ENCODE measurements around the gene LDLRAD4. TPM values are rescaled to one million over a fixed set of nuclear protein-coding genes. Genes with fewer than 3 reads are reported as not detected.

The LDLRAD4 gene
- total and polyA plus RNA-seq, 2 experiments from 2014 or later = 0.73 to 1.9 TPM

DNA sequence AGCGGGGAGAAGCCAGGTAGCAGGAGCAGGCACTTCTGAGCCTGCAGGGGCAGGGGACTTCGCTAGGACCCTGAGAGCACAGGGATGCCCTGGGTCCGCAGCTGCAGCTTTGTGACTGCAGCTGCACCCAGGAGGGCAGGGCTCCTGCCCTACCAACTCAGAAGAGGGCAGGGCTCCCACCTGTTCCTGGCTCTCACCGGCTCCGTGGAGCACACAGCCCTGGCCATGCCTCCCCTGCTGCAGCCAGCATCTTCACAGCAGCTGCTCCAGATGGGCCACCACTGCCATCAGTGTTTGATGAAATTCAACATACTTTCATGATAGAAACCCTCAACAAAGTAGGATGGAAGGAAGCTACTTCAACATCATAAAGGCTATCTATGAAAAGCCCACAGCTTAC, 415.1 kb downstream of the LDLRAD4 start (continued):
- TF ChIP-seq, protein P1, sequence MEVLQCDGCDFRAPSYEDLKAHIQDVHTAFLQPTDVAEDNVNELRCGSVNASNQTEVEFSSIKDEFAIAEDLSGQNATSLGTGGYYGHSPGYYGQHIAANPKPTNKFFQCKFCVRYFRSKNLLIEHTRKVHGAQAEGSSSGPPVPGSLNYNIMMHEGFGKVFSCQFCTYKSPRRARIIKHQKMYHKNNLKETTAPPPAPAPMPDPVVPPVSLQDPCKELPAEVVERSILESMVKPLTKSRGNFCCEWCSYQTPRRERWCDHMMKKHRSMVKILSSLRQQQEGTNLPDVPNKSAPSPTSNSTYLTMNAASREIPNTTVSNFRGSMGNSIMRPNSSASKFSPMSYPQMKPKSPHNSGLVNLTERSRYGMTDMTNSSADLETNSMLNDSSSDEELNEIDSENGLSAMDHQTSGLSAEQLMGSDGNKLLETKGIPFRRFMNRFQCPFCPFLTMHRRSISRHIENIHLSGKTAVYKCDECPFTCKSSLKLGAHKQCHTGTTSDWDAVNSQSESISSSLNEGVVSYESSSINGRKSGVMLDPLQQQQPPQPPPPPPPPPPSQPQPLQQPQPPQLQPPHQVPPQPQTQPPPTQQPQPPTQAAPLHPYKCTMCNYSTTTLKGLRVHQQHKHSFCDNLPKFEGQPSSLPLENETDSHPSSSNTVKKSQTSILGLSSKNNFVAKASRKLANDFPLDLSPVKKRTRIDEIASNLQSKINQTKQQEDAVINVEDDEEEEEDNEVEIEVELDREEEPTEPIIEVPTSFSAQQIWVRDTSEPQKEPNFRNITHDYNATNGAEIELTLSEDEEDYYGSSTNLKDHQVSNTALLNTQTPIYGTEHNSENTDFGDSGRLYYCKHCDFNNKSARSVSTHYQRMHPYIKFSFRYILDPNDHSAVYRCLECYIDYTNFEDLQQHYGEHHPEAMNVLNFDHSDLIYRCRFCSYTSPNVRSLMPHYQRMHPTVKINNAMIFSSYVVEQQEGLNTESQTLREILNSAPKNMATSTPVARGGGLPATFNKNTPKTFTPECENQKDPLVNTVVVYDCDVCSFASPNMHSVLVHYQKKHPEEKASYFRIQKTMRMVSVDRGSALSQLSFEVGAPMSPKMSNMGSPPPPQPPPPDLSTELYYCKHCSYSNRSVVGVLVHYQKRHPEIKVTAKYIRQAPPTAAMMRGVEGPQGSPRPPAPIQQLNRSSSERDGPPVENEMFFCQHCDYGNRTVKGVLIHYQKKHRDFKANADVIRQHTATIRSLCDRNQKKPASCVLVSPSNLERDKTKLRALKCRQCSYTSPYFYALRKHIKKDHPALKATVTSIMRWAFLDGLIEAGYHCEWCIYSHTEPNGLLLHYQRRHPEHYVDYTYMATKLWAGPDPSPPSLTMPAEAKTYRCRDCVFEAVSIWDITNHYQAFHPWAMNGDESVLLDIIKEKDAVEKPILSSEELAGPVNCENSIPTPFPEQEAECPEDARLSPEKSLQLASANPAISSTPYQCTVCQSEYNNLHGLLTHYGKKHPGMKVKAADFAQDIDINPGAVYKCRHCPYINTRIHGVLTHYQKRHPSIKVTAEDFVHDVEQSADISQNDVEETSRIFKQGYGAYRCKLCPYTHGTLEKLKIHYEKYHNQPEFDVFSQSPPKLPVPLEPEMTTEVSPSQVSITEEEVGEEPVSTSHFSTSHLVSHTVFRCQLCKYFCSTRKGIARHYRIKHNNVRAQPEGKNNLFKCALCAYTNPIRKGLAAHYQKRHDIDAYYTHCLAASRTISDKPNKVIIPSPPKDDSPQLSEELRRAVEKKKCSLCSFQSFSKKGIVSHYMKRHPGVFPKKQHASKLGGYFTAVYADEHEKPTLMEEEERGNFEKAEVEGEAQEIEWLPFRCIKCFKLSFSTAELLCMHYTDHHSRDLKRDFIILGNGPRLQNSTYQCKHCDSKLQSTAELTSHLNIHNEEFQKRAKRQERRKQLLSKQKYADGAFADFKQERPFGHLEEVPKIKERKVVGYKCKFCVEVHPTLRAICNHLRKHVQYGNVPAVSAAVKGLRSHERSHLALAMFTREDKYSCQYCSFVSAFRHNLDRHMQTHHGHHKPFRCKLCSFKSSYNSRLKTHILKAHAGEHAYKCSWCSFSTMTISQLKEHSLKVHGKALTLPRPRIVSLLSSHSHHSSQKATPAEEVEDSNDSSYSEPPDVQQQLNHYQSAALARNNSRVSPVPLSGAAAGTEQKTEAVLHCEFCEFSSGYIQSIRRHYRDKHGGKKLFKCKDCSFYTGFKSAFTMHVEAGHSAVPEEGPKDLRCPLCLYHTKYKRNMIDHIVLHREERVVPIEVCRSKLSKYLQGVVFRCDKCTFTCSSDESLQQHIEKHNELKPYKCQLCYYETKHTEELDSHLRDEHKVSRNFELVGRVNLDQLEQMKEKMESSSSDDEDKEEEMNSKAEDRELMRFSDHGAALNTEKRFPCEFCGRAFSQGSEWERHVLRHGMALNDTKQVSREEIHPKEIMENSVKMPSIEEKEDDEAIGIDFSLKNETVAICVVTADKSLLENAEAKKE (CRISPR knock-in tag; IDR thresholded peaks at IDR 0.05) = no peak
- TF ChIP-seq, protein P2, sequence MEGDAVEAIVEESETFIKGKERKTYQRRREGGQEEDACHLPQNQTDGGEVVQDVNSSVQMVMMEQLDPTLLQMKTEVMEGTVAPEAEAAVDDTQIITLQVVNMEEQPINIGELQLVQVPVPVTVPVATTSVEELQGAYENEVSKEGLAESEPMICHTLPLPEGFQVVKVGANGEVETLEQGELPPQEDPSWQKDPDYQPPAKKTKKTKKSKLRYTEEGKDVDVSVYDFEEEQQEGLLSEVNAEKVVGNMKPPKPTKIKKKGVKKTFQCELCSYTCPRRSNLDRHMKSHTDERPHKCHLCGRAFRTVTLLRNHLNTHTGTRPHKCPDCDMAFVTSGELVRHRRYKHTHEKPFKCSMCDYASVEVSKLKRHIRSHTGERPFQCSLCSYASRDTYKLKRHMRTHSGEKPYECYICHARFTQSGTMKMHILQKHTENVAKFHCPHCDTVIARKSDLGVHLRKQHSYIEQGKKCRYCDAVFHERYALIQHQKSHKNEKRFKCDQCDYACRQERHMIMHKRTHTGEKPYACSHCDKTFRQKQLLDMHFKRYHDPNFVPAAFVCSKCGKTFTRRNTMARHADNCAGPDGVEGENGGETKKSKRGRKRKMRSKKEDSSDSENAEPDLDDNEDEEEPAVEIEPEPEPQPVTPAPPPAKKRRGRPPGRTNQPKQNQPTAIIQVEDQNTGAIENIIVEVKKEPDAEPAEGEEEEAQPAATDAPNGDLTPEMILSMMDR (conservative IDR thresholded peaks at IDR 0.05; ENCODE audit: low read depth in 2 of 2) = no peak

DNA sequence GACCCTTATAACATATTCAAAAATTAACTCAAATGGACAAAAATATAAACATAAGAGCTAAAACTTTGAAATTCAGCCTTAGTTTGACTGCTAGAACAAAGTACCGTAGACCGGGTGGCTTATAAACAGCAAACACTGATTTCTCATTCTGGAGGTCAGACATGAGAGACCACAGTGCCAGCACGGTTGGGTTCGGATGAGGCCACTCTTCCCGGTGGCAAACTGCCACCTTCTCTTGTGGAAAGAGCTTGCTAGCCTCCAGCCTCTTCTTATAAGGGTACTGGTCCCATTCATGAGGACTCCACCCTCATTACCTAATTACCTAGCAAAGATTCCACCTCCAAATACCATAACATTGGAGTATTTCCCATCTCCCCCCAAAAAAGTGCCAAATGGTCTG, 416.5 kb downstream of the LDLRAD4 start:
- no peaks in the 10 kb centered on the region for H3K27me3 ChIP-seq (ENCODE audit: insufficient read depth)
- H3K27ac ChIP-seq (ENCODE audit: low read depth) = no peak overlapping the region
- DNase-seq (ENCODE audit: low spot score) (no peak), ATAC-seq (no peak)
- H4K20me1 ChIP-seq (replicated peaks; ENCODE audit: insufficient read depth) = no peaks in the 10 kb centered on the region
- H3K4me2 ChIP-seq = no peak overlapping the region
- H2AFZ ChIP-seq = no peak overlapping the region
- Mint-ChIP-seq H3K4me1 (peaks cover 3% of the 10 kb centered on the region), H3K4me3 (no peak overlapping the region), H3K9me3 (peaks cover 19% of the 10 kb centered on the region), H3K36me3 (ENCODE audit: low read depth) (peaks cover 8% of the 10 kb centered on the region; the same call in 2 of the 3 replicates), H3K27ac (no peak overlapping the region), H3K27me3 (ENCODE audit: insufficient read depth, low read depth, poor library complexity) (no peaks in the 10 kb centered on the region)
- no peaks in the 10 kb centered on the region for H3K79me2 ChIP-seq (replicated peaks; ENCODE audit: insufficient read depth)
- no peaks in the 10 kb centered on the region for H3F3A ChIP-seq (replicated peaks; ENCODE audit: low read depth)
- H3K4me3 ChIP-seq = no peak overlapping the region
- H3K36me3 ChIP-seq (ENCODE audit: insufficient read depth) = no peaks in the 10 kb centered on the region
- no peaks in the 10 kb centered on the region for H3K4me1 ChIP-seq (ENCODE audit: insufficient read depth)
- H3K9me2 ChIP-seq (ENCODE audit: insufficient read depth) = no peaks in the 10 kb centered on the region
- TF ChIP-seq JUNB (IDR thresholded peaks at IDR 0.05; ENCODE audit: unreplicated experiment) = no peak
- TF ChIP-seq ZNF331 (CRISPR knock-in tag; IDR thresholded peaks at IDR 0.05; ENCODE audit: low read depth) = no peak
- no peak for TF ChIP-seq NANOG (IDR thresholded peaks at IDR 0.05; ENCODE audit: borderline replicate concordance)
- no peak for TF ChIP-seq CREB1 (CRISPR knock-in tag; IDR thresholded peaks at IDR 0.05; ENCODE audit: low read depth)
- TF ChIP-seq POLR2AphosphoS5 (IDR thresholded peaks at IDR 0.05; ENCODE audit: low read depth) = no peak
- TF ChIP-seq, protein P3, sequence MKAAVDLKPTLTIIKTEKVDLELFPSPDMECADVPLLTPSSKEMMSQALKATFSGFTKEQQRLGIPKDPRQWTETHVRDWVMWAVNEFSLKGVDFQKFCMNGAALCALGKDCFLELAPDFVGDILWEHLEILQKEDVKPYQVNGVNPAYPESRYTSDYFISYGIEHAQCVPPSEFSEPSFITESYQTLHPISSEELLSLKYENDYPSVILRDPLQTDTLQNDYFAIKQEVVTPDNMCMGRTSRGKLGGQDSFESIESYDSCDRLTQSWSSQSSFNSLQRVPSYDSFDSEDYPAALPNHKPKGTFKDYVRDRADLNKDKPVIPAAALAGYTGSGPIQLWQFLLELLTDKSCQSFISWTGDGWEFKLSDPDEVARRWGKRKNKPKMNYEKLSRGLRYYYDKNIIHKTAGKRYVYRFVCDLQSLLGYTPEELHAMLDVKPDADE (IDR thresholded peaks at IDR 0.05) = no peak
- TF ChIP-seq ZNF114 (CRISPR knock-in tag; IDR thresholded peaks at IDR 0.05) = no peak
- TF ChIP-seq EZH2phosphoT487 (IDR thresholded peaks at IDR 0.05; ENCODE audit: unreplicated experiment) = no peak

All from GM23338 (cell line).